Gastroesophageal sphincter (tissue), 4 donors: ENCODE measurements around the gene TMEM245. TPM values are rescaled to one million over a fixed set of nuclear protein-coding genes. Genes with fewer than 3 reads are reported as not detected.

Experiments
- ATAC-seq: fragments of 150-250 bp; one replicate; pipeline ENCODE4 v1.9.1; 2016; ENCODE audit warnings: mild to moderate bottlenecking, moderate library complexity
- H3K27ac ChIP-seq, 4 donors: fragments of 200-600 bp; sonication (generic) in 3 of 4; 1 replicate in 3 of 4; 2 replicates in 1 of 4; pipeline ENCODE4 v1.5.1; 2016 to 2019
- H3K27me3 ChIP-seq: fragments of 200-600 bp; sonication (generic); one replicate; pipeline ENCODE4 v1.5.1; 2019
- H3K36me3 ChIP-seq, 2 donors: fragments of 200-600 bp; sonication (generic); one replicate each; pipeline ENCODE4 v1.5.1; 2019; ENCODE audit warnings: control low read depth in 1 of 2
- H3K4me1 ChIP-seq, 3 donors: fragments of 200-600 bp; sonication (generic); 1 replicate in 2 of 3; 2 replicates in 1 of 3; pipeline ENCODE4 v1.5.1; 2016 to 2019; ENCODE audit warnings: control low read depth in 2 of 3
- H3K4me3 ChIP-seq, 2 donors: fragments of 200-600 bp; sonication (generic); one replicate each; pipeline ENCODE4 v1.5.1; 2019; ENCODE audit warnings: mild to moderate bottlenecking in 1 of 2, moderate library complexity in 1 of 2
- H3K9me3 ChIP-seq, 3 donors: fragments of 200-600 bp; sonication (generic); one replicate each; pipeline ENCODE4 v1.5.1; 2017 to 2019; ENCODE audit warnings: control low read depth in 2 of 3
- CTCF ChIP-seq, 4 experiments: fragments of 200-600 bp in 2 of 4; fragments of 450-650 bp in 2 of 4; sonication (generic) in 1 of 4; IDR thresholded peaks; one replicate each; pipeline ENCODE4 v1.5.1; 2017 to 2019; ENCODE audit warnings: antibody characterized with exemption in 4 of 4, mild to moderate bottlenecking in 2 of 4, moderate library complexity in 2 of 4
- EP300 ChIP-seq: sonication (generic); formaldehyde crosslinking; IDR thresholded peaks from one replicate; pipeline ENCODE4 v1.6.1; 2017; ENCODE audit warnings: antibody characterized with exemption, mild to moderate bottlenecking
- POLR2A ChIP-seq, 2 donors: fragments of 450-650 bp; IDR thresholded peaks; one replicate each; pipeline ENCODE4 v1.6.1; 2017; ENCODE audit warnings: antibody characterized with exemption in 2 of 2, mild to moderate bottlenecking in 2 of 2, moderate library complexity in 1 of 2
- POLR2AphosphoS5 ChIP-seq: sonication (generic); formaldehyde crosslinking; IDR thresholded peaks from one replicate; pipeline ENCODE4 v1.6.1; 2017; ENCODE audit warnings: antibody characterized with exemption
- WGBS, 2 donors: methylation state at CpG; one replicate each; pipeline ENCODE4 v1.1.5; 2018; ENCODE audit warnings: low coverage in 1 of 2; 5-methylcytosine and 5-hydroxymethylcytosine counted together
- total RNA-seq, 4 donors: library from RNA; depleted of rRNA; stranded (reverse); fragments of >200 nt; gene quantifications; one replicate each; pipeline ENCODE4 v1.1.0, GENCODE V29; 2016

TMEM245 gene
- total RNA-seq, 4 donors from 2014 or later, result 130 to 180 (median 142) TPM

DNA sequence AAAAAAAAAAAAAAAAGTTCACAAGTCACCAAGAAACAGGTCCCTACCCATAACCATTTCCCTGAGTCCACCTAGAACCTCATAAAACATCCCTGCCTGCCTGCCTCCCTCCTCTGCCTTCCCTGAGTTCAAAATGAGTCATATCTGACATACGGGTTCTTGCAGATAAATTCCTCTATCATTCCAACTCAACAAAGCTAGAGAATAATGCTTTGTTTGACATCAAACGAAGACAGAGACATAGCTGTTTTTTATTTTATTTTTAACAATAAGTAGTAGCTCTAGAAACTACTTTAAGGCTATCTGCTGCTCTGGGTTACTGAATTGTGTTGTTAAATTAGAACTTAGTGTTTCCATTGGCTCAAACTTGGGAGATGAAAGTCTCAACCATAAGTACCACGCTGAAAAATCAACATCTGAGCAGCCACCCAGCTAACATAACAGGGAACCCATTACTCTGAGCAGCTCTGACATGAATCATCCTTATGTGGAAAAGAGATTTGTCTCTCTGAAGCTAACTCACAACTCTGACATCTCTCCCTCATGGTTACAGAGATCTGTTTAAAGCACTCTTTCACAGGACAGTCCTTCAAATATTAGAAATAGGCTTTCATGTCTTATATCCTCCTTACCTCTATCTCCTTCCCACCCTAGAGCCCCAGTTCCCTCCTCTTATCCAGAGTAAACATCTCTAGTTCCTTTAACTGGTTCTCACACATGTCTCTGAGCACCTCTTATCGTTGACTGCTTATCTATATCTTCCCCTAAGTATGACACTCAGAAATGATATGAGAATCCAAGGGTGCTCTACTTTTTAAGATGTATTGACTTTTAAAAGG is 12.1 kb downstream of the TMEM245 start:
- 19 to 25% methylated on average over 3 to 4 of the region's 4 CpGs for WGBS, 2 donors
- TF ChIP-seq CTCF (IDR thresholded peaks at IDR 0.05) (no peak), POLR2A (IDR thresholded peaks at IDR 0.05) (no peak), POLR2AphosphoS5 (no peak), EP300 (no peak)
- peak; percentile 62 for ATAC-seq
- peak overlapping the region; percentile 83 to 95 (median 94) for H3K27ac ChIP-seq
- H3K27me3 ChIP-seq, result no peaks in the 10 kb centered on the region
- peaks cover 6 to 73% (median 12%) of the 10 kb centered on the region in 3 donors for H3K4me1 ChIP-seq
- H3K4me3 ChIP-seq, result peak overlapping the region in 1 of 2 donors; percentile 7
- H3K36me3 ChIP-seq, result peaks cover 0 to 9% of the 10 kb centered on the region in 2 donors
- no peaks in the 10 kb centered on the region for H3K9me3 ChIP-seq

DNA sequence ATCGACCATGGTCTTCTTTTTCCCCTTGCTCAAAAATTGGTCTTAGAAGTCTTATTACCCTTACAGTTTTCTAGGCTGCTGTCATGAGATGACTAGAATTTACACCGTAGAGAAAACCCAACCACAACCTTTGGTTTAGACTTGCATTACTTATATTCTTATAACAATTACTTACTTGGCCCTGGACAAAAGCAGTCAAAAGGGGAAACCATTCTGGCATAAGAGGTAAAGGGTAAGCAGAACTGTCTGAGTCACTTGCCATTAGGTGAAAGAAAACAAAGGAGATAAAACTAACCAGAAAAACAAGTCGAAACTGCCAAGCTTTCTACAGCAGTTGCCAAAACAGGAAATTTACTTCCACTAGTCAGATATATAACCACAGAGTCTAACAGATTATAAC is 17.9 kb downstream of the TMEM245 start:
- peaks cover 31 to 72% (median 36%) of the 10 kb centered on the region in 3 donors for H3K4me1 ChIP-seq
- peaks cover 0 to 9% of the 10 kb centered on the region in 2 donors for H3K36me3 ChIP-seq
- no peaks in the 10 kb centered on the region for H3K27me3 ChIP-seq
- ATAC-seq, result no peak
- no peak for TF ChIP-seq CTCF (IDR thresholded peaks at IDR 0.05)
- no peak for TF ChIP-seq EP300
- no peak for TF ChIP-seq POLR2A (IDR thresholded peaks at IDR 0.05)
- TF ChIP-seq POLR2AphosphoS5, result no peak
- WGBS, 2 donors, result 18 to 32% methylated on average over 3 of the region's 3 CpGs
- no peak overlapping the region for H3K4me3 ChIP-seq
- H3K27ac ChIP-seq, result peak overlapping the region; percentile 59 to 76 (median 68)
- H3K9me3 ChIP-seq, result no peaks in the 10 kb centered on the region

DNA sequence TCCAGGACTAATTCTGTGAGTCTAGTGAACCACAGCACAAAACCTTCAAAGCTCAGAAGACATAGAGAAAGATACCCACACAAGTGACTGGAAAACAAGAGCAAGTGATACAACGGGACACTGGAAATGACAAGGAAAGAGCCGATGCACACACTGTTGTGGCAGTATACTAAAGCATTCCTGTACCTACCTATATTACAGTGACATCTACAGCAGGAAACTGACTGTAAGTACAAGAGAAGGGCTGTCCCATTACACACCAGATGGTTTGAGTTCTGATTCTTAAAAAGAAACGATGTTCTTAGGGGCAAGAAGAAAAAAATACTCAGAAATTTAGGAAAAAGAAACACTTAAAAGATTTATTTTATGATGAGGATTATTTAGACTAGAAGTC is 18.5 kb downstream of the TMEM245 start:
- no peaks in the 10 kb centered on the region for H3K27me3 ChIP-seq
- no peaks in the 10 kb centered on the region for H3K9me3 ChIP-seq
- H3K36me3 ChIP-seq, result peaks cover 0 to 9% of the 10 kb centered on the region in 2 donors
- TF ChIP-seq POLR2A (IDR thresholded peaks at IDR 0.05), result no peak
- TF ChIP-seq EP300, result no peak
- TF ChIP-seq POLR2AphosphoS5, result no peak
- TF ChIP-seq CTCF (IDR thresholded peaks at IDR 0.05), result no peak
- peak overlapping the region; percentile 59 to 76 (median 68) for H3K27ac ChIP-seq
- peaks cover 31 to 73% (median 36%) of the 10 kb centered on the region in 3 donors for H3K4me1 ChIP-seq
- ATAC-seq, result no peak
- 39 to 61% methylated on average over 3 of the region's 3 CpGs for WGBS, 2 donors
- H3K4me3 ChIP-seq, result no peak overlapping the region

- Histone ChIP-seq H3K9me3 (no peaks in the 10 kb centered on the region), H3K4me3 (no peak overlapping the region), H3K36me3 (peaks cover 0 to 9% of the 10 kb centered on the region in 2 donors), H3K27ac (peak overlapping the region in 3 of 4 donors; percentile 39 to 76 (median 72)), H3K27me3 (no peaks in the 10 kb centered on the region), H3K4me1 (peaks cover 31 to 74% (median 36%) of the 10 kb centered on the region in 3 donors)
- no peak for TF ChIP-seq CTCF (IDR thresholded peaks at IDR 0.05)
- TF ChIP-seq POLR2AphosphoS5, result no peak
- WGBS, 2 donors, result 95 to 100% methylated on average over 1 to 3 of the region's 3 CpGs
- no peak for ATAC-seq
These were observed 19.1 kb downstream of the TMEM245 start for GRCh38 chr9:109100543-109101201.
